ENCODE data around the gene PNMT.

DNA sequence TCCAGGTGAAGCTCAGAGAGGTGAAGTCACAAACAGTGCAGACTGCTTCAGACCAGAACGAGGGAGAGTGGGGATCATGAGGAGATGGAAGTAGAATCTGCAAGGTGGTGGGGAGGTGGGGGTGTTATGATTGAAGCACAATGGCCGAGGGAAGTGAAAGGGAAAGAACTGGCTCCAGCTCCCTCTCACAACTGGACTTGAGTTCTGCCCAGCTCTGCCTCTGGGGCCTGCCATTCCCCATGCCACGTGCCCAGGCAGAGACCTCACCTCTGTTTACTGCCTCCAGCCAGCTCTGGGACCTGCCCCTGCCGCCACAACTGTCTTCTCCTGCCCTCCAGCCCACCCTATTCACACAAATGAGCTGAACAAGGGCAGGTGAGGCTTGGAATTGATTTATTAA, 2.5 kb downstream of the PNMT start:
- TF ChIP-seq, protein P1, sequence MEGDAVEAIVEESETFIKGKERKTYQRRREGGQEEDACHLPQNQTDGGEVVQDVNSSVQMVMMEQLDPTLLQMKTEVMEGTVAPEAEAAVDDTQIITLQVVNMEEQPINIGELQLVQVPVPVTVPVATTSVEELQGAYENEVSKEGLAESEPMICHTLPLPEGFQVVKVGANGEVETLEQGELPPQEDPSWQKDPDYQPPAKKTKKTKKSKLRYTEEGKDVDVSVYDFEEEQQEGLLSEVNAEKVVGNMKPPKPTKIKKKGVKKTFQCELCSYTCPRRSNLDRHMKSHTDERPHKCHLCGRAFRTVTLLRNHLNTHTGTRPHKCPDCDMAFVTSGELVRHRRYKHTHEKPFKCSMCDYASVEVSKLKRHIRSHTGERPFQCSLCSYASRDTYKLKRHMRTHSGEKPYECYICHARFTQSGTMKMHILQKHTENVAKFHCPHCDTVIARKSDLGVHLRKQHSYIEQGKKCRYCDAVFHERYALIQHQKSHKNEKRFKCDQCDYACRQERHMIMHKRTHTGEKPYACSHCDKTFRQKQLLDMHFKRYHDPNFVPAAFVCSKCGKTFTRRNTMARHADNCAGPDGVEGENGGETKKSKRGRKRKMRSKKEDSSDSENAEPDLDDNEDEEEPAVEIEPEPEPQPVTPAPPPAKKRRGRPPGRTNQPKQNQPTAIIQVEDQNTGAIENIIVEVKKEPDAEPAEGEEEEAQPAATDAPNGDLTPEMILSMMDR (IDR thresholded peaks at IDR 0.05): no peak
- TF ChIP-seq POLR2A (IDR thresholded peaks at IDR 0.05): no peak

All from thyroid gland (tissue), 4 donors.